Measurements from ENCODE around the gene APP. TPM values are rescaled to one million over a fixed set of nuclear protein-coding genes. Genes with fewer than 3 reads are reported as not detected.
A peak's percentile ranks its signal among the peaks of the same experiment; 100 is the strongest.

APP gene
- total RNA-seq, 3 donors from 2014 or later (not counting 1 experiment from before 2014, with no cell fraction given) = 5.1 to 10.6 (median 7.8) TPM

DNA sequence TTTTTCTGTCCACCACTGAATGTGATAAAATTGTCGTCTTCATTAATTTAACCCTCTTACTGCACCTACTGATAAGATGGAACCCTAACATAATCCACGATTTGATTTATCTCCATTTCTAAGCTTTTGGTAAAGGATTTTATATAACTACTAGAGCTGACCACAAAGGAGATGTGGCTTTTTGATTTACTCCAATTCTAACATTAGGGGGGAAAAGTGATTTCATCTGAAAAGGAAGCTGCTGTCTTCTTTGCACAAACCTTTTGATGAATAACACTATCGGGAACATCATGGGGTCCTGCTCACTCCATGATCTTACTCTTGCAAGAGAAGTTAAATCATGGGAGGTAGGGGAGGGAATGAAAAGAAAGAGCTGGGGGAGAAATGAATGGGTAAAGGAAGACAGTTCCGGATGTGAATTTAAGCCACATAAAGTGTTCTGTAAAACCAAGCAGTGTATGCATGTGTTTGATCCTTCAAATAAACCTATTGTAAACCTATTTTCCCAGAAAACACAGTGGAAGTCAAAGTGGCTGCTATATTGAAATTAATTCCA is 274.0 kb downstream of the APP start:
- 0% methylated on average over 2 of the region's 4 CpGs for WGBS (ENCODE audit: insufficient coverage)
- no peaks in the 10 kb centered on the region for H3K36me3 ChIP-seq (ENCODE audit: control insufficient read depth, insufficient read depth, low read length)
- H3K4me3 Mint-ChIP-seq = no peak overlapping the region
- H3K9me3 ChIP-seq (ENCODE audit: control insufficient read depth, insufficient read depth, low read length) = no peaks in the 10 kb centered on the region
- H3K27me3 Mint-ChIP-seq (ENCODE audit: low read depth in 2 of 2) = no peaks in the 10 kb centered on the region
- H3K9me3 Mint-ChIP-seq = no peaks in the 10 kb centered on the region
- intact Hi-C loops (cut with micrococcal nuclease) = loop anchor here (5.0 kb wide), 1 partner anchor 821 kb away; no protein-coding TSS in a partner anchor
- no peaks in the 10 kb centered on the region for H3K36me3 Mint-ChIP-seq
- no peaks in the 10 kb centered on the region for H3K4me1 ChIP-seq (ENCODE audit: control insufficient read depth, insufficient read depth, low read length)
- H3K27ac ChIP-seq (ENCODE audit: low read length) = no peak overlapping the region
- no peak overlapping the region for H3K27ac Mint-ChIP-seq
- DNase-seq = no peak
- H3K27me3 ChIP-seq (ENCODE audit: control insufficient read depth, insufficient read depth, low read length) = no peaks in the 10 kb centered on the region
- ATAC-seq = no peak
- no peaks in the 10 kb centered on the region for H3K4me1 Mint-ChIP-seq
- H3K4me3 ChIP-seq (ENCODE audit: low read length) = no peak overlapping the region
- TF ChIP-seq, protein P1, sequence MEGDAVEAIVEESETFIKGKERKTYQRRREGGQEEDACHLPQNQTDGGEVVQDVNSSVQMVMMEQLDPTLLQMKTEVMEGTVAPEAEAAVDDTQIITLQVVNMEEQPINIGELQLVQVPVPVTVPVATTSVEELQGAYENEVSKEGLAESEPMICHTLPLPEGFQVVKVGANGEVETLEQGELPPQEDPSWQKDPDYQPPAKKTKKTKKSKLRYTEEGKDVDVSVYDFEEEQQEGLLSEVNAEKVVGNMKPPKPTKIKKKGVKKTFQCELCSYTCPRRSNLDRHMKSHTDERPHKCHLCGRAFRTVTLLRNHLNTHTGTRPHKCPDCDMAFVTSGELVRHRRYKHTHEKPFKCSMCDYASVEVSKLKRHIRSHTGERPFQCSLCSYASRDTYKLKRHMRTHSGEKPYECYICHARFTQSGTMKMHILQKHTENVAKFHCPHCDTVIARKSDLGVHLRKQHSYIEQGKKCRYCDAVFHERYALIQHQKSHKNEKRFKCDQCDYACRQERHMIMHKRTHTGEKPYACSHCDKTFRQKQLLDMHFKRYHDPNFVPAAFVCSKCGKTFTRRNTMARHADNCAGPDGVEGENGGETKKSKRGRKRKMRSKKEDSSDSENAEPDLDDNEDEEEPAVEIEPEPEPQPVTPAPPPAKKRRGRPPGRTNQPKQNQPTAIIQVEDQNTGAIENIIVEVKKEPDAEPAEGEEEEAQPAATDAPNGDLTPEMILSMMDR (IDR thresholded peaks at IDR 0.05) = no peak

- no peaks in the 10 kb centered on the region for H3K36me3 Mint-ChIP-seq
- no peak overlapping the region for H3K4me3 Mint-ChIP-seq
- ATAC-seq (peak; percentile 46 to 57 (median 50)), DNase-seq (peak in 1 of 2 donors; percentile 45)
- H3K27ac Mint-ChIP-seq = no peak overlapping the region
- whole genome bisulfite sequencing (ENCODE audit: insufficient coverage) = 40% methylated on average over 2 of the region's 6 CpGs
- no peaks in the 10 kb centered on the region for H3K4me1 Mint-ChIP-seq
- TF ChIP-seq, protein P1 (IDR thresholded peaks at IDR 0.05) = peak; percentile 24
- H3K27me3 ChIP-seq (ENCODE audit: control insufficient read depth, insufficient read depth, low read length) = no peaks in the 10 kb centered on the region
- no peak overlapping the region for H3K4me3 ChIP-seq (ENCODE audit: low read length)
- no peak overlapping the region for H3K27ac ChIP-seq (ENCODE audit: low read length)
- no peaks in the 10 kb centered on the region for H3K4me1 ChIP-seq (ENCODE audit: control insufficient read depth, insufficient read depth, low read length)
- intact Hi-C loops (cut with micrococcal nuclease) = loop anchor here (5.0 kb wide), 1 partner anchor 822 kb away; no protein-coding TSS in a partner anchor
- H3K27me3 Mint-ChIP-seq (ENCODE audit: low read depth in 2 of 2) = no peaks in the 10 kb centered on the region
- H3K36me3 ChIP-seq (ENCODE audit: control insufficient read depth, insufficient read depth, low read length) = no peaks in the 10 kb centered on the region
- H3K9me3 Mint-ChIP-seq = no peaks in the 10 kb centered on the region
- H3K9me3 ChIP-seq (ENCODE audit: control insufficient read depth, insufficient read depth, low read length) = no peaks in the 10 kb centered on the region
These were observed 274.9 kb downstream of the APP start for GRCh38 chr21:25895565-25896205.

GRCh38 chr21:25893191-25893590 is 277.4 kb downstream of the APP start:
- no CpG with 5 or more reads among the region's 1 CpG for WGBS (ENCODE audit: insufficient coverage)

More at GRCh38 chr21:25893191-25893590, 277.4 kb downstream of the APP start:
- no peaks in the 10 kb centered on the region for H3K4me1 Mint-ChIP-seq
- no peak overlapping the region for H3K4me3 Mint-ChIP-seq
- no peaks in the 10 kb centered on the region for H3K9me3 Mint-ChIP-seq
- Histone ChIP-seq H3K27me3 (ENCODE audit: control insufficient read depth, insufficient read depth, low read length) (no peaks in the 10 kb centered on the region), H3K36me3 (ENCODE audit: control insufficient read depth, insufficient read depth, low read length) (no peaks in the 10 kb centered on the region), H3K9me3 (ENCODE audit: control insufficient read depth, insufficient read depth, low read length) (no peaks in the 10 kb centered on the region), H3K4me3 (ENCODE audit: low read length) (no peak overlapping the region), H3K4me1 (ENCODE audit: control insufficient read depth, insufficient read depth, low read length) (no peaks in the 10 kb centered on the region), H3K27ac (ENCODE audit: low read length) (no peak overlapping the region)
- intact Hi-C loops (cut with micrococcal nuclease) = no loop called here
- no peaks in the 10 kb centered on the region for H3K36me3 Mint-ChIP-seq
- DNase-seq (no peak), ATAC-seq (no peak)
- TF ChIP-seq, protein P1 (IDR thresholded peaks at IDR 0.05) = no peak
- H3K27ac Mint-ChIP-seq = no peak overlapping the region
- no peaks in the 10 kb centered on the region for H3K27me3 Mint-ChIP-seq (ENCODE audit: low read depth in 2 of 2)
